ENCODE data around the gene PDZD4.

DNA sequence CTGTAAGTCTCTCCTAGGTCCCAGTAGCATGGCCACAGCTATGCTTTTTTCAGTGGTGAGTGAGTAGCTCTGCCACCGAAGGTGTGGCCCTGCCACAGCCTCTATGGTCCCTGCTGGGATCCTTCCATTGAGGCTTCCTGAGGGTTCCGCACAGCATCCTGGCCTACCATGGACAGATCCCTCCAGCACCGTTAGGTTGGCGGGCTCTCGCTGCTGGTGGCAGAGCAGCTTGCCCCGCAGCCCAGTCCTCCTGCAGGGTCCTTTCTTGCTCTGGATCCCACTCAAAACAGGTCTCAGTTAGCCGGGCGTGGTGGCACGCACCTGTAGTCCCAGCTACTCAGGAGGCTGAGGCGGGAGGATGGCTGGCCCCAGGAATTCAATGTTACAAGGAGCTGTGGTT lies 2.4 kb upstream of the PDZD4 start:
- TF ChIP-seq POU2F2 (IDR thresholded peaks at IDR 0.05; ENCODE audit: low read depth, low read length) (no peak), POLR2AphosphoS5 (IDR thresholded peaks at IDR 0.05; ENCODE audit: low read depth, low read length) (no peak)

Measured in GM12891 (cell line).